HepG2 (cell line): ENCODE data around the gene ARHGAP26. TPM values are rescaled to one million over a fixed set of nuclear protein-coding genes. Genes with fewer than 3 reads are reported as not detected.
A peak's percentile ranks its signal among the peaks of the same experiment; 100 is the strongest.

Experiments used
- CBX1 ChIP-seq: IDR thresholded peaks from one replicate; pipeline ENCODE4 v1.6.1; 2016; ENCODE audit warnings: antibody characterized with exemption, low read depth
- DRAP1 ChIP-seq: IDR thresholded peaks from 2 replicates; pipeline ENCODE4 v1.6.1; 2016; ENCODE audit warnings: missing genetic modification reagents, missing compliant biosample characterization
- ISL2 ChIP-seq: sonication (generic); formaldehyde crosslinking; IDR thresholded peaks from 2 replicates; pipeline ENCODE4 v1.5.0; 2020; ENCODE audit warnings: missing genetic modification reagents
- KLF11 ChIP-seq: IDR thresholded peaks from 2 replicates; pipeline ENCODE4 v1.6.1; 2016; ENCODE audit warnings: missing compliant biosample characterization
- KLF13 ChIP-seq: sonication (generic); formaldehyde crosslinking; IDR thresholded peaks from 2 replicates; pipeline ENCODE4 v1.4.0; 2020; ENCODE audit warnings: mild to moderate bottlenecking, missing genetic modification reagents
- LRRFIP1 ChIP-seq: sonication (generic); formaldehyde crosslinking; conservative IDR thresholded peaks from 2 replicates; pipeline ENCODE4 v1.4.0; 2020; ENCODE audit warnings: missing genetic modification reagents
- MEIS1 ChIP-seq: sonication (generic); formaldehyde crosslinking; IDR thresholded peaks from 2 replicates; pipeline ENCODE4 v1.9.0; 2021; ENCODE audit warnings: mild to moderate bottlenecking, missing genetic modification reagents, moderate library complexity, borderline replicate concordance
- NAIF1 ChIP-seq: sonication (generic); formaldehyde crosslinking; IDR thresholded peaks from 2 replicates; pipeline ENCODE4 v1.5.0; 2020; ENCODE audit warnings: mild to moderate bottlenecking, missing genetic modification reagents, borderline replicate concordance
- PRMT3 ChIP-seq: sonication (generic); formaldehyde crosslinking; IDR thresholded peaks from 2 replicates; pipeline ENCODE4 v1.8.1; 2022; ENCODE audit warnings: low read depth, mild to moderate bottlenecking, moderate library complexity, missing genetic modification reagents, borderline replicate concordance
- RERE ChIP-seq: IDR thresholded peaks from 2 replicates; pipeline ENCODE4 v1.6.1; 2016; ENCODE audit warnings: low read depth, missing genetic modification reagents, missing compliant biosample characterization
- RFX5 ChIP-seq: IDR thresholded peaks from 2 replicates; pipeline ENCODE4 v1.6.1; 2011; ENCODE audit warnings: low read depth, low read length, improper control_type of control experiment
- RXRB ChIP-seq: IDR thresholded peaks from 2 replicates; pipeline ENCODE4 v1.6.1; 2016; ENCODE audit warnings: borderline replicate concordance, missing genetic modification reagents, missing compliant biosample characterization
- TRAFD1 ChIP-seq: sonication (generic); formaldehyde crosslinking; IDR thresholded peaks from 2 replicates; pipeline ENCODE4 v1.5.1; 2020; ENCODE audit warnings: missing genetic modification reagents, mild to moderate bottlenecking, borderline replicate concordance
- XRCC5 ChIP-seq: fragments of 200-400 bp; formaldehyde crosslinking; optimal IDR thresholded peaks from 2 replicates; pipeline ENCODE3; 2017; ENCODE audit warnings: mild to moderate bottlenecking, low read length
- ZFP37 ChIP-seq: sonication (generic); formaldehyde crosslinking; IDR thresholded peaks from 2 replicates; pipeline ENCODE4 v1.4.0; 2020; ENCODE audit warnings: missing genetic modification reagents, borderline replicate concordance
- ZFP82 ChIP-seq: sonication (generic); formaldehyde crosslinking; IDR thresholded peaks from 2 replicates; pipeline ENCODE4 v1.5.1; 2020; ENCODE audit warnings: mild to moderate bottlenecking, missing genetic modification reagents, borderline replicate concordance
- ZNF235 ChIP-seq: sonication (generic); formaldehyde crosslinking; IDR thresholded peaks from 2 replicates; pipeline ENCODE4 v1.8.1; 2023; ENCODE audit warnings: mild to moderate bottlenecking, missing genetic modification reagents, borderline replicate concordance
- ZNF660 ChIP-seq: sonication (generic); formaldehyde crosslinking; IDR thresholded peaks from 2 replicates; pipeline ENCODE4 v1.5.1; 2020; ENCODE audit warnings: mild to moderate bottlenecking, low read depth, missing genetic modification reagents, borderline replicate concordance
- ZNF746 ChIP-seq: sonication (generic); formaldehyde crosslinking; IDR thresholded peaks from 2 replicates; pipeline ENCODE4 v1.8.0; 2022; ENCODE audit warnings: mild to moderate bottlenecking, missing genetic modification reagents
- polyA plus RNA-seq, 8 experiments: library from polyadenylated mRNA; depleted of rRNA in 3 of 8; stranded (reverse) in 7 of 8; unstranded in 1 of 8; fragments of >200 nt; fragmentation: Illumina TruSeq in 4 of 8; extraction: Trizol in 4 of 8; gene quantifications; 2 replicates each; pipeline versions ENCODE4 v1.2.1 to v1.2.3, GENCODE V29; 2011 to 2016; ENCODE audit warnings: low read depth in 4 of 8, missing spikeins in 1 of 8, mixed read lengths in 1 of 8; ENCODE audit not compliant: insufficient read depth in 1 of 8
- total RNA-seq, 5 experiments: library from RNA; depleted of rRNA; stranded (reverse); fragments of >200 nt; fragmentation: Illumina TruSeq; extraction: Trizol; gene quantifications; 2 replicates each; pipeline ENCODE4 v1.2.3, GENCODE V29; 2016; ENCODE audit warnings: low read depth in 1 of 5

ARHGAP26 gene
- total and polyA plus RNA-seq, 2 of the 13 experiments (the other 11 are each of a cell fraction or from before 2014, with no cell fraction given): 9.6 to 18.2 TPM

GRCh38 chr5:142962174-142962533, 192.0 kb downstream of the ARHGAP26 start (continued):
- no peak for TF ChIP-seq RERE (CRISPR knock-in tag)
- 0 out of 2 replicates have a peak, but pooled peaks have one; percentile 20 for TF ChIP-seq RXRB
- TF ChIP-seq ZNF746: no peak
- no peak for TF ChIP-seq ZNF235 (CRISPR knock-in tag)
- no peak for TF ChIP-seq XRCC5
- no peak for TF ChIP-seq CBX1
- TF ChIP-seq ZFP82 (CRISPR knock-in tag): no peak
- no peak for TF ChIP-seq KLF13 (CRISPR knock-in tag)
- no peak for TF ChIP-seq TRAFD1 (CRISPR knock-in tag)
- TF ChIP-seq RFX5: no peak
- TF ChIP-seq DRAP1 (CRISPR knock-in tag): no peak
- TF ChIP-seq KLF11 (CRISPR knock-in tag): no peak
- no peak for TF ChIP-seq ZNF660 (CRISPR knock-in tag)
- TF ChIP-seq ISL2: no peak
- TF ChIP-seq ZFP37 (CRISPR knock-in tag): no peak
- TF ChIP-seq NAIF1: no peak
- no peak for TF ChIP-seq PRMT3 (CRISPR knock-in tag)
- TF ChIP-seq MEIS1 (CRISPR knock-in tag): no peak
- no peak for TF ChIP-seq LRRFIP1 (CRISPR knock-in tag)
